ENCODE measurements around the gene RPUSD1. TPM values are rescaled to one million over a fixed set of nuclear protein-coding genes. Genes with fewer than 3 reads are reported as not detected.

RPUSD1 gene
- total and polyA plus RNA-seq, 12 donors = 5.8 to 23.3 (median 8.2) TPM

DNA sequence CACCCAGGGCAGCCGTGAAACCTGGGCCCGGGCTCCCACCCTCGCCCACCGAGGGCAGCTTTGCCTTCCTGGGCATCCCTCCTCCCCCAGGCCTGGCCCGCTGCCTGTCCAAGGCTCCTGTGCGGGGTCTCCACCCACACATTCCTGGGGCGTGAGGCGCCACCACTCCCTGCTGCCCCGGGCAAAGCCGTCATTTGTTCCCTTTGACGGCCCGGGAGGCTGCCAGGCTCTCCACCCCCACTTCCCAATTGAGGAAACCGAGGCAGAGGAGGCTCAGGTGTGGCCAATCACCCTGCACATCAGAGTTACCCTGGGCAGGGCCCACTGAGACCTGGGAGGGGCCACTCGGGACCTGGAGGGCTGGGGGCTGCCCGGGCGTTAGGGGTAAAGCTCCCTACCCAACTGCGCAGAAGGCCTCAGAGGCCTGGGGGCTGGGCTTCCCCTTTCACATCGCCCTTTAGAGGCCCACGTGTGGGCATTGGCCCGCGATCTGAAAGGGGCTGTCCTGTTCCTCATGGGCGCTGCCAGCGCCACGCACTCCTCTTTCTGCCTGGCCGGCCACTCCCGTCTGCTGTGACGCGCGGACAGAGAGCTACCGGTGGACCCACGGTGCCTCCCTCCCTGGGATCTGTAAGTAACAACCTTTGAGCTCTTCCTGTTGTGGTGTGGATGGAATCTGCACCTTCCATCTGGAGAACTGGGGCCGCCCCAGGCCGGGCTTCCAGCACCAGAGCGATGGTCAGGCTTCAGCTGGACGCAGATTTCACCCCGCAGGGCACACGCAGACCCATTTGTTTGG, 27.4 kb downstream of the RPUSD1 start, which contains the start of gene MSLN:
TSS of gene MSLN (plus strand) at position 190 of the 799 bp plus-strand sequence. CDS start 1,947 bp downstream, outside the sequence.
- Histone ChIP-seq H3K27ac (no peak within 1 kb of the TSS), H3K27me3 (peaks cover 6 to 36% (median 10%) of the 10 kb centered on the region in 7 donors), H3K4me3 (no peak within 1 kb of the TSS), H3K9me3 (no peaks in the 10 kb centered on the region), H3K4me1 (peaks cover 0 to 7% (median 0%) of the 10 kb centered on the region in 9 donors), H3K36me3 (no peaks in the 10 kb centered on the region)
- DNase-seq = no peak
- TF ChIP-seq, protein P1, sequence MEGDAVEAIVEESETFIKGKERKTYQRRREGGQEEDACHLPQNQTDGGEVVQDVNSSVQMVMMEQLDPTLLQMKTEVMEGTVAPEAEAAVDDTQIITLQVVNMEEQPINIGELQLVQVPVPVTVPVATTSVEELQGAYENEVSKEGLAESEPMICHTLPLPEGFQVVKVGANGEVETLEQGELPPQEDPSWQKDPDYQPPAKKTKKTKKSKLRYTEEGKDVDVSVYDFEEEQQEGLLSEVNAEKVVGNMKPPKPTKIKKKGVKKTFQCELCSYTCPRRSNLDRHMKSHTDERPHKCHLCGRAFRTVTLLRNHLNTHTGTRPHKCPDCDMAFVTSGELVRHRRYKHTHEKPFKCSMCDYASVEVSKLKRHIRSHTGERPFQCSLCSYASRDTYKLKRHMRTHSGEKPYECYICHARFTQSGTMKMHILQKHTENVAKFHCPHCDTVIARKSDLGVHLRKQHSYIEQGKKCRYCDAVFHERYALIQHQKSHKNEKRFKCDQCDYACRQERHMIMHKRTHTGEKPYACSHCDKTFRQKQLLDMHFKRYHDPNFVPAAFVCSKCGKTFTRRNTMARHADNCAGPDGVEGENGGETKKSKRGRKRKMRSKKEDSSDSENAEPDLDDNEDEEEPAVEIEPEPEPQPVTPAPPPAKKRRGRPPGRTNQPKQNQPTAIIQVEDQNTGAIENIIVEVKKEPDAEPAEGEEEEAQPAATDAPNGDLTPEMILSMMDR (IDR thresholded peaks at IDR 0.05) = no peak
- intact Hi-C loops (cut with DNase I) = no loop called here
- 75 to 77% methylated on average over 37 of the region's 37 CpGs for WGBS, 2 donors
- no peak for ATAC-seq

DNA sequence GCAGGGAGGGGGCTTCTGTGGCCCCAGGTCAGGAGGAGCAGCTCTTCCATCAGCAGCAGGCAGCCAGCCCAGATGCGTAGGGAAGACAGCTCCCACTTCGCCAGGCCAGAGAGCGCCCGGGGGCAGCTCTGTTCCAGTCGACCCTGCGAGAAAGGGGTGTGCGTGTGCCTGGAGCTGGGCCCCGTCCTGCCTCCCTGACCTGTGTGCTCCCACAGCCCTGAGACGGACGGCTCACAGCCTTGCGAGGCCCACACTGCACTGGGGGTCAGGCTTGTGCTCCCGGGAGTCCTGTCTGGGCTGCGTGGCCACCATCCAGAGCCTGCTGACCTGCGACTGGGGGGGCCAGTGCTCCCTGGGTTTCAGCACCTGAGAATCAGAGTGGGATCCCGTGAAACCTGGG, 28.1 kb downstream of the RPUSD1 start:
- H3K4me3 ChIP-seq = no peak overlapping the region
- TF ChIP-seq, protein P1 (IDR thresholded peaks at IDR 0.05) = no peak
- 65 to 70% methylated on average over 13 to 15 of the region's 15 CpGs for WGBS, 2 donors
- H3K36me3 ChIP-seq = no peaks in the 10 kb centered on the region
- H3K4me1 ChIP-seq = peaks cover 0 to 7% (median 0%) of the 10 kb centered on the region in 9 donors
- DNase-seq (no peak), ATAC-seq (no peak)
- H3K9me3 ChIP-seq = no peaks in the 10 kb centered on the region
- intact Hi-C loops (cut with DNase I) = no loop called here
- H3K27me3 ChIP-seq = peaks cover 6 to 39% (median 10%) of the 10 kb centered on the region in 7 donors
- no peak overlapping the region for H3K27ac ChIP-seq

DNA sequence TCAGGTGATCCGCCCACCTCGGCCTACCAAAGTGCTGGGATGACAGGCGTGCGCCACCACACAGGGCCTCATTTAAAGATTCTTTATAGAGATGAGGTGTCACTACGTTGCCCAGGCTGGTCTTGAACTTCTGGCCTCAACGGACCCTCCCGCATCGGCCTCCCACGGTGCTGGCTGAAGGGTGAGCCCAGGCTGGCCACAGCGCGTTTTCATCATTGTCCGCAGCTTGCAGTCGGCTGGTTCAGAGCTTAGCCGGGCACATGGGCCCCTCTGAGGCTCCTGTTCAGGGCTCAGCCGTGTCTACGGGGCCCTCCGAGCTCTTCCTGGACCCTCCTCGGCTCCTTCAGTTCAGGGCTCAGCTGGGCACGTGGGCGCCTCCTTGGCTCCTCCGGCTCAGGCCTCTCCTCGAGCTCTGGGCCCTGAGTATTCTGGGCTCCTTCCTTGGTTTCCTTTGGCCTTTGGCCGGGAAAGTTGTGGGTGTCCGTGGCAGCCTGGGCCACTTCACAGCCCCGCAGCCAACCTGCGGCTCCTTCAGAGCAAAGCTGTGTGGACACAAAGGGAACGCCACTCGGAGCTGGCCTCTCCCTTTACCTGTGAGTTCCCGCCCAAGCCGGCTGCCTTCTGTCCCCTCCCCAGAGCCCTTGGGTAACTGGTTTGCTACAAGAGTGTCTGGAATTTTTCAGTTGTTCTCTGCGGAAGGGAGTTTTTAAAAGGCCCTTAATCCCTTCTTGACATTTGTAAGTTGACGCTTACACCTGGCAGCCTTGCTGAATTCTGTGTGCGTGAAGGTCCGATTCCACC, 28.9 kb downstream of the RPUSD1 start:
- H3K27me3 ChIP-seq = peaks cover 6 to 39% (median 11%) of the 10 kb centered on the region in 7 donors
- TF ChIP-seq, protein P1 (IDR thresholded peaks at IDR 0.05) = no peak
- WGBS, 2 donors = 78 to 83% methylated on average over 34 of the region's 34 CpGs
- no peak overlapping the region for H3K4me3 ChIP-seq
- no peak overlapping the region for H3K27ac ChIP-seq
- no peak for ATAC-seq
- intact Hi-C loops (cut with DNase I) = no loop called here
- no peaks in the 10 kb centered on the region for H3K36me3 ChIP-seq
- H3K4me1 ChIP-seq = peaks cover 0 to 10% (median 0%) of the 10 kb centered on the region in 9 donors
- DNase-seq = no peak
- H3K9me3 ChIP-seq = no peaks in the 10 kb centered on the region

DNA sequence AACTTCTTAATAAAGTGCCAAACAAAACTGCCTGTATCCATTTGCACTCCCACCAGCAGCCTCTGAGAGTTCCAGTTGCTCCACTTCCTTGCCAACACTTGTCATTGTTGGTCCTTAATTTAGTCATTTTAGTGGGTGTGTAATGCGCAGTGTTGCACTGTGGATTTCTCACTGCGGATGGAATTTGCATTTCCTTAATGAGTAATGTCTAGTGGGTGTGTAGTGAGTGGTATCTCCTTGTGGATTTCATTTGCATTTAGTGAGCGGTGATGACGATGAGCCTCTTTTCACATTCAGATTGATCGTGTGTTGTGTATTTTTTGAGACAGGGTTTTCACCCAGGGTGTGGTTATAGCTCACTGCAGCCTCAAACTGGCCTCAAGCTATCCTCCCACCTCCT, 31.8 kb downstream of the RPUSD1 start:
- no peaks in the 10 kb centered on the region for H3K36me3 ChIP-seq
- H3K9me3 ChIP-seq = no peaks in the 10 kb centered on the region
- H3K4me1 ChIP-seq = peaks cover 0 to 13% (median 0%) of the 10 kb centered on the region in 9 donors
- no peak overlapping the region for H3K27ac ChIP-seq
- DNase-seq = no peak
- TF ChIP-seq, protein P1 (IDR thresholded peaks at IDR 0.05) = no peak
- no peak overlapping the region for H3K4me3 ChIP-seq
- H3K27me3 ChIP-seq = peaks cover 0 to 19% (median 0%) of the 10 kb centered on the region in 7 donors
- intact Hi-C loops (cut with DNase I) = no loop called here
- ATAC-seq = no peak
- 91 to 94% methylated on average over 5 of the region's 5 CpGs for WGBS, 2 donors

All from heart right ventricle (tissue), 16 donors.